ENCODE measurements around the gene SOWAHD. TPM values are rescaled to one million over a fixed set of nuclear protein-coding genes. Genes with fewer than 3 reads are reported as not detected.

The SOWAHD gene
- total RNA-seq: 0.24 and 0.43 TPM in 2 replicates

DNA sequence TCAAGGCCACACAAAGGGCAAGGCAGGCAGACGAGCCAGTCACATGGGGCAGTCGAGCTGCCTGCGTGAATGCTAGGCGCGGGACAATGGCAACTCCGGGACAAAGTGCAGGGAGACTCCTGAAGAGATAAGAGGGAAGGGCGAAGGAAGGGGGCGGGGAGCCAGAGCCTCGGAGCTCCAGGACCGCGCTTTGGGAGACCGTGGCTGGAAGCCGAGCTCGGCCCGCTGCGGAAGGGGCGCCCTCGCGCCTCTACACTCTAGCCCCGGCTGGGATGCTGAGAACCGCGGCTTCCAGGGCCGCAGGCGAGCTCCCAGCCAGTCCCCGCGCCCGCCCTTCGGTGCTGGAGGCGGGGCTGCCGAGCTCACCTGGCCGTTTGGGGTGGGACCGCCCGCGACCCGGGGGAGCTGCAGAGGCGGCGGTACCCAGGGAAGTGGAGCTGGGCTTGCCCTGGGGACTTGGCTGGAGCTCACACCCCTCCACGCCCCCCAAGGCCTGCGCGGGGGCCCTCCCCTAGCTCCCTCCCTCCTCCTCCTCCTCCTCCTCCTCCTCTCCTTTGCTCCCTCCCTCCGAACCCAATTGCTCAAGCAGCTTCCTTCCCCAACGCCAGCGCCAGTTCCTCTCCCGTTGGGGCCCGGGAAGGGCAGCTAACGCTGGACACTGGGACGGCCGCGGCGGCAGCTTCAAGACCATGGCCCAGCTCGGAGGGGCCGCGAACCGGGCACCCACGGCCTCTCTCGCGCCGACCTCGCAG, at the start of gene SOWAHD:
Gene SOWAHD (plus strand): TSS at position 610 of the 752 bp plus-strand sequence. CDS start 80 bp downstream, at position 690.

GRCh38 chrX:119791437-119792231, 33.2 kb downstream of the SOWAHD start, which contains the start of gene RPL39:
TSS of gene RPL39 (minus strand) at chrX:119791630. CDS start at chrX:119791576, 54 bp downstream.

Other genes with a start within 250 kb of the SOWAHD start
- 42.4 and 42.7 TPM in 2 replicates for gene STEEP1, start 193.2 kb upstream of the SOWAHD start, total RNA-seq
- gene UBE2A, start 184.0 kb upstream of the SOWAHD start, total RNA-seq: 19.5 and 21.1 TPM in 2 replicates
- gene NKRF, start 152.2 kb upstream of the SOWAHD start, total RNA-seq: 3.6 and 7.0 TPM in 2 replicates
- 2.8 and 7.5 TPM in 2 replicates for gene SEPTIN6, start 65.4 kb upstream of the SOWAHD start, total RNA-seq
- 7,919 and 13,177 TPM in 2 replicates for gene RPL39, start 33.0 kb downstream of the SOWAHD start, total RNA-seq
- gene UPF3B, start 94.4 kb downstream of the SOWAHD start, total RNA-seq: 0.43 and 1.7 TPM in 2 replicates
- gene RNF113A, start 113.1 kb downstream of the SOWAHD start, total RNA-seq: 14.7 and 16.8 TPM in 2 replicates
- gene NDUFA1, start 113.2 kb downstream of the SOWAHD start, total RNA-seq: 38.2 and 53.5 TPM in 2 replicates
- gene AKAP14, start 137.3 kb downstream of the SOWAHD start, total RNA-seq: 0.64 TPM in 1 of 2 replicates, not detected in the other
- gene NKAP, start 185.2 kb downstream of the SOWAHD start, total RNA-seq: 2.9 and 4.0 TPM in 2 replicates